ENCODE data around the gene PON2.

GRCh38 chr7:95373323-95373722 is 61.5 kb downstream of the PON2 start:
- TF ChIP-seq CTCF (IDR thresholded peaks at IDR 0.05) (no peak), POLR2A (IDR thresholded peaks at IDR 0.05) (no peak)

All from Peyer's patch (tissue), 4 donors.